NB4 (cell line): Measurements from ENCODE around the gene CLCN7.

Experiments
- MYC ChIP-seq: IDR thresholded peaks from 2 replicates; pipeline ENCODE4 v1.6.1; 2011; ENCODE audit warnings: low read depth, low read length
- POLR2A ChIP-seq: IDR thresholded peaks from 2 replicates; pipeline ENCODE4 v1.6.1; 2011; ENCODE audit warnings: mild to moderate bottlenecking; ENCODE audit not compliant: insufficient read length; ENCODE audit errors: extremely low read depth
- TF ChIP-seq, protein P1 (sequence below): IDR thresholded peaks from one replicate; pipeline ENCODE4 v1.5.1; 2012; ENCODE audit warnings: low read depth, low read length
- TF ChIP-seq, protein P2 (sequence below): IDR thresholded peaks from 2 replicates; pipeline ENCODE4 v1.6.1; 2011; ENCODE audit warnings: low read depth, low read length

DNA sequence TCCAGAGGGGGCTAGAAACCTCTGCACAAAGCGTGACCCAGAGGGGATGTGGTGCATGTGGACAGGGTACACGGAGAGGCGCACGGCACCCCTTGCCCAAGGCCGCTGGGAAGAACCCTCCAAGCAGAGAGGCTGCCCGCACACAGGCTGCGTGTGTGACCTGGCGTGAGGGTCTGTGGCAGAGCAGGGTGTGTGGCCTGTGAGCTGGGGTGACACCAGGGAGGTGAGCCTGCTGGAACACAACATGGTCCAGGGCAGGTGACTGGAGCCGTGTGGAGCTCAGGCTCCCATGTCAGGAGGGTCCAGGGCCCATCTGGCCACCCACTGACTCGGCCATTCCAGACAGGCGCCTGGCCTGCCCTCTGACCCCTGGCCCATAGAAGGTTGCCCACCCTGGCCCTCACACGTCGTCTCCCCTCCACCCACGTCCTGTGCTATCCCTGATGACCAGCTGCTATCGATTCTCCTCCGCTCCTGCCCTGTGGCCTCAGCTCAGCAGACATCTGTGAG, 43.9 kb upstream of the CLCN7 start:
- TF ChIP-seq, protein P1, sequence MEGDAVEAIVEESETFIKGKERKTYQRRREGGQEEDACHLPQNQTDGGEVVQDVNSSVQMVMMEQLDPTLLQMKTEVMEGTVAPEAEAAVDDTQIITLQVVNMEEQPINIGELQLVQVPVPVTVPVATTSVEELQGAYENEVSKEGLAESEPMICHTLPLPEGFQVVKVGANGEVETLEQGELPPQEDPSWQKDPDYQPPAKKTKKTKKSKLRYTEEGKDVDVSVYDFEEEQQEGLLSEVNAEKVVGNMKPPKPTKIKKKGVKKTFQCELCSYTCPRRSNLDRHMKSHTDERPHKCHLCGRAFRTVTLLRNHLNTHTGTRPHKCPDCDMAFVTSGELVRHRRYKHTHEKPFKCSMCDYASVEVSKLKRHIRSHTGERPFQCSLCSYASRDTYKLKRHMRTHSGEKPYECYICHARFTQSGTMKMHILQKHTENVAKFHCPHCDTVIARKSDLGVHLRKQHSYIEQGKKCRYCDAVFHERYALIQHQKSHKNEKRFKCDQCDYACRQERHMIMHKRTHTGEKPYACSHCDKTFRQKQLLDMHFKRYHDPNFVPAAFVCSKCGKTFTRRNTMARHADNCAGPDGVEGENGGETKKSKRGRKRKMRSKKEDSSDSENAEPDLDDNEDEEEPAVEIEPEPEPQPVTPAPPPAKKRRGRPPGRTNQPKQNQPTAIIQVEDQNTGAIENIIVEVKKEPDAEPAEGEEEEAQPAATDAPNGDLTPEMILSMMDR: no peak
- no peak for TF ChIP-seq POLR2A
- TF ChIP-seq, protein P2, sequence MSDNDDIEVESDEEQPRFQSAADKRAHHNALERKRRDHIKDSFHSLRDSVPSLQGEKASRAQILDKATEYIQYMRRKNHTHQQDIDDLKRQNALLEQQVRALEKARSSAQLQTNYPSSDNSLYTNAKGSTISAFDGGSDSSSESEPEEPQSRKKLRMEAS: no peak
- TF ChIP-seq MYC: no peak
